Measurements from ENCODE around the gene CRK.
"Not testable (repeated sequence)": the region's sequence is repeated elsewhere in the genome, so short reads cannot be mapped to it uniquely, and the experiment has no call there.

CRK gene

GRCh38 chr17:1462164-1463112 is 6.4 kb upstream of the CRK start:
- peak; percentile 38 for DNase-seq

DNA sequence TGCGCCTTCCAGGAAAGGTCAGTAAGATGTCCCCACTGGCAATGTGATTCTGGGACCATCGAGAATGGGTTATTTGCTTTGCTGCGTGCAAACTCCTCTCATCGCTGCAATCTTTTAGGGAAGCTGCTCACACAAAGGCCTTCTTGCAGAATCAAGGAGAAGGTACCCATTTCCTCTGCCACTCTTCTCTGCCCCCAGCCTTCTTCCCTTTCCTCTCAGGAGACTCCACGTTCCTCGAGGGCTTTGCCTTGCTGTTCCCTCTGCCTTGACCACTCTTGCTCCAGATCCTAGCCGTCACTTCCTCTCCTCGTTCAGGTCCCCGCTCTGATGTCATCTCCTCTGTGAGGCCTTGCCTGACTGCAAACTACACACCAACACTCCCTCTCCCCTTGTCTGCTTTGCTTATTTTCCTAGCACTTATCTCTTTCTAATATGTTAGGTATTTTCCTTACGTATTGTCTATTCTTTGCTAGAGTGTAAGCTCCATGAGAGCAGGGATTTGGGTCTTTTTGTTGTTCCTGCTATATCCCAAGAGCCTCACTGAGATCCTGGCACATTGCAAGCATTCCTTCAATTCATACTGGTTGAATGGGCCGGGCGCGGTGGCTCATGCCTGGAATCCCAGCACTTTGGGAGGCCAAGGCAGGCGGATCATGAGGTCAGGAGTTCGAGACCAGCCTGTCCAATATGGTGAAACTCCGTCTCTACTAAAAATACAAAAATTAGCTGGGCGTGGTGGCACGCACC is 5.3 kb upstream of the CRK start:
- no peak for DNase-seq

- DNase-seq, result no peak
Observed at GRCh38 chr17:1460233-1460632, 4.2 kb upstream of the CRK start.

- DNase-seq, result no peak
Observed at GRCh38 chr17:1455291-1455796, 688 bp downstream of the CRK start.

- DNase-seq, result no peak
Observed at GRCh38 chr17:1454541-1454940, 1.5 kb downstream of the CRK start.

DNA sequence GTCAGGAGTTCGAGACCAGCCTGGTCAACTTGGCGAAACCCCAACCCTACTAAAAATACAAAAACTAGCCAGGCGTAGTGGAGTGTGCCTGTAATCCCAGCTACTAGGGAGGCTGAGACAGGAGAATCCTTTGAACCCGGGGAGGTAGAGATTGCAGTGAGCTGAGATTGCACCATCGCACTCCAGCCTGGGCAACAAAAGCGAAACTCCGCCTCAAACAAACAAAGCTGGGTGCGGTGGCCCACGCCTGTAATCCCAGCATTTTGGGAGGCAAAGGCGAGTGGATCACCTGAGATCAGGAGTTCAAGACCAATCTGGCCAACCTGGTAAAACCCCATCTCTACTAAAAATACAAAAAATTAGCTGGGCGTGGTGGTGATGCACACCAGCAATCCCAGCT is 2.3 kb downstream of the CRK start:
- not testable (repeated sequence) for DNase-seq

DNA sequence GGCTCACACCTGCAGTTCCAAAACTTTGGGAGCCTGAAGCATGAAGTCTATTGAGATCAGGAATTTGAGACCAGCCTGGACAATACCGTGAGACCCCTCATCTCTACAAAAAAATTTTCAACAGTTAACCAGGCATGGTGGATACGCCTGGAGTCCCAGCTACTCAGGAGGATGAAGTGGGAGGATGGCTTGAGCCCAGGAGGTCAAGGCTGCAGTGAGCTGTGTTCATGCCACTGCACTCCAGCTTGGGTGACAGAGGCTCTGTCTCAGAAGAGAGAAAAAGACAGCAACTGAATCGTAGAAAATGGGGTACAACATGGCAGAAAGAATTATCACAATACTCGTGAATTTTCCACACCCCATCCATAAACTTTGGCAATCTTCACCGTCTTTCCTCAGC is 3.2 kb downstream of the CRK start:
- DNase-seq, result no peak

DNA sequence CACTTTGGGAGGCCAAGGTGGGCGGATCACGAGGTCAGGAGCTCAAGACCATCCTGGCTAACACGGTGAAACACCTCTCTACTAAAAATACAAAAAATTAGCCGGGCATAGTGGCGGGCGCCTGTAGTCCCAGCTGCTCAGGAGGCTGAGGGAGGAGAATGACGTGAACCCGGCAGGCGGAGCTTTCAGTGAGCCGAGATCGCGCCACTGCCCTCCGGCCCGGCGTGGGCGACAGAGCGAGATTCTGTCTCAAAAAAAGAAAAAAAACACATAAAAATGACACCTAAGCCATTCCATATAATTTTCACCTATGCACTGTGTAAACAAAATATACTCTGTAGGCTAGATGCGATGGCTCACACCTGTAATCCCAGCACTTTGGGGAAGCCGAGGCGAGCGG is 5.8 kb downstream of the CRK start:
- DNase-seq, result not testable (repeated sequence)

DNA sequence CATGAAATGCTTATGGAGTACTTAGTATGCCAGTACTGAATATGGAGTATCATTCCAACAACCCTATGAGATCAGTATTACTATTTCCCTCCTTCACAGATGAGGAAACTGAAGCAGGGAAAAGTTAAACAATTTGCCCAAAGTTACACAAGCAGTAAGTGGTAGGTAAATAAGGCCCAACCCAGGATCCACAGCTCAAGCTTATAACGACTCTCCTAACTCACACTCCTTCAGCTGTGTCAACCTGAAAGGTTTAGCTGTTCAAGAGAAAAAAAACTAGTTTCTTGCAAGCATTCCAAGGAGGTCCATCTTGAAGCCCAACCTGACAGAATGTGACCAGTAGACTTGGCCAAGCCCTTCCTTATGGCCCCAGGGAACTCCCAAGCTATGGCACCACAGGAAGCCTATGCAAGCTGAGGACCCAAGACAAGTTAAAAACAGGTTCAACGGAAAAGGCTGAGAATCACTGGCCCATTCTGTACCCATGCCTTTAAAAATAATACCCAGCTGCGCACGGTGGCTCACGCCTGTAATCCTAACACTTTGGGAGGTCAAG is 6.5 kb downstream of the CRK start:
- DNase-seq, result no peak

DNA sequence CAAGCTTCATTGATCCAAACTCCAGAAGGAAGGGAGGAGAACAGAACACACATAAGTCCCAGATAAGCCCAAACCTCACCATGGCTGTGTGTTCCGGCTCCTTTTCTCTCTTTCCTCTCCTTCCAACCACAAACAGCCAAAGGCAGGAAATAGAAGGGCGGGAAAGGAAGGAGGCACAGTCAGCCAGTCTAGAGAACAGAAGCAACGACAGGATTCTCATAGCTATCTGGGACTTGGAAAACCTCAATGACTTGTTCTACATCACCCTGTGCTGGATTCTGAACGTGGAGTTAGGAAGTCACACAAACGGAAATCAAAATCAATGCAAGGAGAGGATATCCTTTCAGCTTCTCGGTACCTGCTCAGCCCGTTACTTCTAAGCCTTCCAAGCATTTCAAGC is 9.0 kb downstream of the CRK start:
- no peak for DNase-seq

DNA sequence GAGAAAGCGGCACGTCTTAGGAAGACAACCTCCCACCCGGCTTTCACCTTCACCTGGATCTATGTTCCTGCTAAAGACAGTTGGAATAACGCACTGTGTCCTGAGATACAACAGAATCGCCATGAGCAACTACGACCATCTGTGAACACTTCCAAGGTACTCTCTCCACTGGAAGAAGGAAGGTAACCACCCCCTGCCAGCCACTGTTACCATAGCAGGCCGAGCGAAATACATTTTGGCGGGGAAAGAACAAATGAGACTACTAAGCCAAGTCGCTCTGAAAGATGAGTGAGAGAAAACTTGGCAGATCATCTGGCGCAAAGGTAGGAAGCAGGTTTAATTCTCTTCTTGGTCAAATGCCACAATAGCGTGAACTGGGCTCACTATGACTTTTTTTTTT is 9.8 kb downstream of the CRK start:
- no peak for DNase-seq

- DNase-seq, result not testable (repeated sequence)
Observed at GRCh38 chr17:1445695-1446094, 10.3 kb downstream of the CRK start.

DNA sequence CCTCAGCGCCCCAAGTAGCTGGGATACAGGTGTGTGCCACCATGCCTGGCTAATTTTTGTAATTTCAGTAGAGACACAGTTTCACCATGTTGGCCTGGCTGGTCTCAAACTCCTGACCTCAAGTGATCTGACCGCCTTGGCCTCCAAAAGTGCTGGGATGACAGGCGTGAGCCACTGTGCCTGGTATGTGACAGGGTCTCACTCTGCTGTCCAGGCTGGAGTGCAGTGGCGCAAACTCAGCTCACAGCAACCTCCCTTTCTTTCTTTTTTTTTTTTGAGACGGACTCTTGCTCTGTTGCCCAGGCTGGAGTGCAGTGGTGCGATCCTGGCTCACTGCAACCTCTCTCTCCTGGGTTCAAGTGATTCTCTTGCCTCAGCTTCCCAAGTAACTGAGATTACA is 13.3 kb downstream of the CRK start:
- not testable (repeated sequence) for DNase-seq

DNA sequence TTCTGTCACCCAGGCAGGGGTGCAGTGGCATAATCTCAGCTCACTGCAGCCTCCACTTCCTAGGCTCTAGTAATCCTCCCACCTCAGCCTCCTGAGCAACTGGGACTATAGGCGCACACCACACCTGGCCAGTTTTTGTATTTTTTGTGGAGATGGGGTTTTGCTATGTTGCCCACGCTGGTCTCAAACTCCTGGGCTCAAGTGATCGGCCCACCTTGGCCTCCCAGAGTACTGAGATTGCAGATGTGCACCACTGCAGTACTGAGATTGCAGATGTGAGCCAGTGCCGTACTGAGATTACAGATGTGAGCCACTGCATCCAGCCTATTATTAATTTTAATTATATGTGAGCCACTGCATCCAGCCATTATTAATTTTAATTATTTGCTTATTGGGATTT is 13.8 kb downstream of the CRK start:
- DNase-seq, result no peak

- DNase-seq, result no peak
Observed at GRCh38 chr17:1440921-1441320, 15.1 kb downstream of the CRK start.

- no peak for DNase-seq
Observed at GRCh38 chr17:1438593-1439083, 17.4 kb downstream of the CRK start.

- no peak for DNase-seq
Observed at GRCh38 chr17:1435326-1435725, 20.7 kb downstream of the CRK start.

GRCh38 chr17:1434150-1434549 is 21.9 kb downstream of the CRK start:
- no peak for DNase-seq

DNA sequence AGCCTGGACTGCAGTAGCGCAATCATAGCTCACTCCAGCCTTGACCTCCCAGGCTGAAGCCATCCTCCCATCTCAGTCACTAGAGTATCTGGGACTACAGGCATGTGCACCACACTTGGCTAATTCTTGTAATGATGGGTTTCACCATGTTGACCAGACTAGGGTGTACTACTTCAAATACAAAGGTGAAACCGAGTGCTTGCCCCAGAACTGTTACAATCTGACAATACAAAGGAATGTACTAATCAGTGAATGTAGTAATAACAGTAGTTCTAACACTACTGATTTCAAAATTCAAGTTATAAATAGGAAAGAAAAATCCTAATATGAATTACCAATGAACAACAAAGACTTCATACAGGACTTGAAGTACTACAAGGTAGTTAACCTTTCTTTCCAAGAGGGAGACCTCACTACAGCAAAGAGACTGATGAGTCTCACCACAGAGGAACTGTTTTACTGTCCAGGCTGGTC is 24.4 kb downstream of the CRK start:
- no peak for DNase-seq

DNA sequence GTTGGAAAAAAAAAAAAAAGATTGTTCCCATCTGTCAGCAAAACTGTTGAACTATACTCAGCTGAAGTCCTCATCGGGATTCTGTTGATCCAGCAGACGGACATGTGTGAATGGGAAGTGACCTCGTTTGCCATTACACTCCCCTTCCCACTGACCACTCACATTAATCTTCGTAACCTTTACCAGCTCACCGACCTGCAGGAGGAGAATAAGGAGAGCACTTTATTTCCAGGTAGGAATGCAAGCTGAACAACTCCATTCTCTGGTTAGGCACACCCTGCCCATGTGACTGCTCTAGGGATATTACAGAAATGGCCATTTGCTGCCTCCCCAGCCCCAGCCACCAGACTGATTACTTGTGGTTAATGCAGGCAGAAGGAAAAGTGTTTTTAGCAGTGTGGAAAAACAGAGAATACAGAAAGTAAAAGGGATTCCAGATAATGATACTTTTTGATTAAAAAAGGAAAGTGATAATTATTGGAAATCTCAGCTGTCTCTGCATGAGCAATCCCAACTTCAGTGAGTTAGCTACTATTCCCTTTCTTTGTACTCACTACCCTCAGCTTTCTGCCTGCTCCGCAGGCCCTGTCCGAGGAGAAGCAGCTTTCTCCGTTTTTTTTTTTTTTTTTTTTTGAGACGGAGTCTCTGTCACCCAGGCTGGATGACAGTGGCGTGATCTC is 32.4 kb downstream of the CRK start:
- no peak for DNase-seq

- no peak for DNase-seq
Observed at GRCh38 chr17:1422885-1423284, 33.1 kb downstream of the CRK start.

- DNase-seq, result no peak
Observed at GRCh38 chr17:1421470-1421869, 34.6 kb downstream of the CRK start.

DNA sequence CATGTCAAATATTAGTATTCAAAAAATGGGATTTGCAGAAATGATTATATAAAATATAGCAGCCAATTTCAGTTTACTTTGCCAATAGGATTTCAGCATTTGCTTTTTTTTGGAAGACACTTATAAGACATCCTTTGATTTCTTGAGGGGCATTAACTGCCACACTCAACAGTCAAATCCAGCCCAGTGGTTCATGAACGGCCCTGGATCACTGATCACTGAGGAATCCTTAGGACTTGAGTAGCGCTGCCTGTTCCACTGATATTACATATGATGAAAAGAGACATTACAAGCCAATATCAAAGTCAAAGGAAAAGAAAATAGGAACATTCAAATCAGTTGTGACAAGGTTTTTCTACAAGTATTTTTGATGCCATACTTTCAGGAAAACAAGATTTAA is 35.1 kb downstream of the CRK start:
- DNase-seq, result no peak
